Dermis microvascular lymphatic vessel endothelial cell (primary cell): Measurements from ENCODE around the gene SEC31B. TPM values are rescaled to one million over a fixed set of nuclear protein-coding genes. Genes with fewer than 3 reads are reported as not detected.

Experiments
- DNase-seq, 2 donors: peaks; one replicate each; pipeline versions ENCODE4 v3.0.0 to v3.0.0-alpha.2; 2010; ENCODE audit warnings: low read depth in 2 of 2
- total RNA-seq: library from RNA; depleted of rRNA; stranded (reverse); fragments of >200 nt; gene quantifications from 2 replicates; pipeline ENCODE4 v1.2.1, GENCODE V29; 2014

The SEC31B gene
- total RNA-seq, 1 donor from 2014 or later = 0.90 TPM

- DNase-seq = no peak
Observed at GRCh38 chr10:100442548-100442947, 77.1 kb downstream of the SEC31B start.

DNA sequence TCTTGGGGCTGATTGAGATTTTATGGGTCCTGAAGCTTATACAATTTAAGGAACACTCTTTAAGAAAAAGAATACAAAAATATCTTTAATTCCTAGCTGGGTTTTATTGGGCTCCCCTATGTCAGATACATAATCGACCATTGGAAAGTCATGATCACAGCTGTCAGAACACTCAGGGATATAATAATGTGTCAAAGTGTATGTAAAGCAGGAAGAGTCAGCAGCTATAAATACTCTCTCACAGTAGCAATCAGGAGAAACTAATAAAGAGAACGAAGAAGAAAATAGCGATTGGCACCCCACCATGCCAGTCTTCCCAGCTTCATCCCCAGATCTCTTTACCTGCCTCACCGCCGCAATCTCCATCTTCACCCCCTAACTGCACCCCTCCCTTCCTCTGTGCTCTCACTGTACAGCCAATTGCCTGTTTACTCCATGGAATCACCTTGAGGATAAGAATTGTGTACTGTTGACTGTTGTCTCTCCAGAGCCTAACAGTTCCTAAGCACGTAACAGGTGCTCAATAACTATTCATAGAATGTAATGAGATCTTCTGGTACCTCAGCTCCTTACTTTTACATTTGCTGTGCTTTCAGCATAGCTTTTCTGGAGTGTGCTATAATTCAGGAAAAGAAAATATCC lies 80.9 kb downstream of the SEC31B start:
- DNase-seq = no peak

Other genes with a start within 250 kb of the SEC31B start
- 25.8 and 45.6 TPM in 2 replicates for gene BLOC1S2, start 233.2 kb downstream of the SEC31B start, total RNA-seq
- gene PKD2L1, start 189.6 kb downstream of the SEC31B start, total RNA-seq = not detected in 2 replicates
- gene SCD, start 172.6 kb downstream of the SEC31B start, total RNA-seq = 41.2 and 104 TPM in 2 replicates
- under 0.01 TPM in 1 of 2 replicates, not detected in the other for gene WNT8B, start 56.9 kb downstream of the SEC31B start, total RNA-seq
- 153 and 199 TPM in 2 replicates for gene NDUFB8, start 10.0 kb upstream of the SEC31B start, total RNA-seq
- 6.4 and 8.2 TPM in 2 replicates for gene HIF1AN, start 16.1 kb upstream of the SEC31B start, total RNA-seq
- gene PAX2, start 225.7 kb upstream of the SEC31B start, total RNA-seq = not detected in 2 replicates